ENCODE measurements around the gene FMN2. TPM values are rescaled to one million over a fixed set of nuclear protein-coding genes. Genes with fewer than 3 reads are reported as not detected.

Gene FMN2
- total and polyA plus RNA-seq, 3 donors from 2014 or later, result 3.8 to 8.3 (median 4.3) TPM

GRCh38 chr1:240503036-240503435, 411.4 kb downstream of the FMN2 start:
- TF ChIP-seq, protein P1, sequence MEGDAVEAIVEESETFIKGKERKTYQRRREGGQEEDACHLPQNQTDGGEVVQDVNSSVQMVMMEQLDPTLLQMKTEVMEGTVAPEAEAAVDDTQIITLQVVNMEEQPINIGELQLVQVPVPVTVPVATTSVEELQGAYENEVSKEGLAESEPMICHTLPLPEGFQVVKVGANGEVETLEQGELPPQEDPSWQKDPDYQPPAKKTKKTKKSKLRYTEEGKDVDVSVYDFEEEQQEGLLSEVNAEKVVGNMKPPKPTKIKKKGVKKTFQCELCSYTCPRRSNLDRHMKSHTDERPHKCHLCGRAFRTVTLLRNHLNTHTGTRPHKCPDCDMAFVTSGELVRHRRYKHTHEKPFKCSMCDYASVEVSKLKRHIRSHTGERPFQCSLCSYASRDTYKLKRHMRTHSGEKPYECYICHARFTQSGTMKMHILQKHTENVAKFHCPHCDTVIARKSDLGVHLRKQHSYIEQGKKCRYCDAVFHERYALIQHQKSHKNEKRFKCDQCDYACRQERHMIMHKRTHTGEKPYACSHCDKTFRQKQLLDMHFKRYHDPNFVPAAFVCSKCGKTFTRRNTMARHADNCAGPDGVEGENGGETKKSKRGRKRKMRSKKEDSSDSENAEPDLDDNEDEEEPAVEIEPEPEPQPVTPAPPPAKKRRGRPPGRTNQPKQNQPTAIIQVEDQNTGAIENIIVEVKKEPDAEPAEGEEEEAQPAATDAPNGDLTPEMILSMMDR (IDR thresholded peaks at IDR 0.05), result no peak
- no peak for TF ChIP-seq POLR2A (IDR thresholded peaks at IDR 0.05)
- no peak overlapping the region for H3K27ac ChIP-seq
- H3K4me1 ChIP-seq, result no peaks in the 10 kb centered on the region
- no peaks in the 10 kb centered on the region for H3K27me3 ChIP-seq
- intact Hi-C loops (cut with DNase I; ENCODE audit: low total_unique reads), result no loop called here
- H3K4me3 ChIP-seq, result no peak overlapping the region
- 79 to 83% methylated on average over 4 of the region's 4 CpGs for WGBS, 2 donors
- no peaks in the 10 kb centered on the region for H3K36me3 ChIP-seq (ENCODE audit: low read depth, missing control alignments)
- no peak for DNase-seq
- no peaks in the 10 kb centered on the region for H3K9me3 ChIP-seq

DNA sequence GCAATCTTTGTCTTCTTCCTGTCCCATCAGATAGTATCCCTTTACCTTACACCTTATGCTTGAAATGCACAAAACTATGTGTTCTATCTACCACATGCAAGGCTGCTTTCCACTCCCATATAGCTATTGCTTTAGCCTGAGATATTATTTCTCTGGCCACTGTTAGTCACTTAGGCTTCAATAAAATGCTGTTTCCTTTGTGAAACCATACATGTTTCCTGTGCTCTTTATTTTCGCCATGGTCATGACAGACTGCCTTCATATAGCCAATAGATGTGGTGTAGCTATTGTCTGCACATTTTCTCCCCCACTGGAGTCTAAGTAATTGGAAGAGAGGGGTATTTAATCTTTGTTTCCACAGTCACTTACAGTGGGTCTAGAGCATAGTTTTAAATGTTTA, 411.9 kb downstream of the FMN2 start:
- Histone ChIP-seq H3K27me3 (no peaks in the 10 kb centered on the region), H3K27ac (no peak overlapping the region), H3K4me1 (no peaks in the 10 kb centered on the region), H3K4me3 (no peak overlapping the region), H3K9me3 (no peaks in the 10 kb centered on the region), H3K36me3 (ENCODE audit: low read depth, missing control alignments) (no peaks in the 10 kb centered on the region)
- intact Hi-C loops (cut with DNase I; ENCODE audit: low total_unique reads), result no loop called here
- WGBS, 2 donors, result 0 to 40% methylated on average over 1 of the region's 1 CpG
- no peak for TF ChIP-seq POLR2A (IDR thresholded peaks at IDR 0.05)
- DNase-seq, result no peak

- no peaks in the 10 kb centered on the region for H3K36me3 ChIP-seq (ENCODE audit: low read depth, missing control alignments)
- TF ChIP-seq, protein P1 (IDR thresholded peaks at IDR 0.05), result no peak
- no peak for TF ChIP-seq POLR2A (IDR thresholded peaks at IDR 0.05)
- intact Hi-C loops (cut with DNase I; ENCODE audit: low total_unique reads), result no loop called here
- H3K4me1 ChIP-seq, result no peaks in the 10 kb centered on the region
- DNase-seq, result no peak
- no peaks in the 10 kb centered on the region for H3K27me3 ChIP-seq
- H3K4me3 ChIP-seq, result no peak overlapping the region
- 81 to 82% methylated on average over 4 of the region's 4 CpGs for WGBS, 2 donors
- H3K27ac ChIP-seq, result no peak overlapping the region
- H3K9me3 ChIP-seq, result no peaks in the 10 kb centered on the region
These were observed 414.5 kb downstream of the FMN2 start for GRCh38 chr1:240506176-240506575.

DNA sequence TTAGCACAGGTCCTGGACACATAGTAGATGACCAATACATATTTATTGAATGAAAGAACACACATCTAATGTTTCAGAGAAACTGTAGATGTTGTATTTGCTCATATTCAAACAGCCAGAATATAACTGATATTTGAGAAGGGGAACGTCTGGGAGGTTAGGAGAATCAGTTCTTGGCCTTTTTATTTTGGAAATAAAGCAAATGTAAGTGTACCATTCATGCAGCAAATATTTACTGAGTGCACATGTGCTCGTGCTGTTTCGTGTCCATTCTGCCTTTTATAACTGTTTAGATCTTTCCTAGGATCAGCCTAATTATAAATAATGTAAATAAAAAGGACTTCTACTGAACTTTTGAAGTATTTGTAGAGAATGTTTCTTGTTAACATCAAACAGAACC, 416.5 kb downstream of the FMN2 start:
- no peaks in the 10 kb centered on the region for H3K4me1 ChIP-seq
- WGBS, 2 donors, result 54 to 73% methylated on average over 3 of the region's 3 CpGs

DNA sequence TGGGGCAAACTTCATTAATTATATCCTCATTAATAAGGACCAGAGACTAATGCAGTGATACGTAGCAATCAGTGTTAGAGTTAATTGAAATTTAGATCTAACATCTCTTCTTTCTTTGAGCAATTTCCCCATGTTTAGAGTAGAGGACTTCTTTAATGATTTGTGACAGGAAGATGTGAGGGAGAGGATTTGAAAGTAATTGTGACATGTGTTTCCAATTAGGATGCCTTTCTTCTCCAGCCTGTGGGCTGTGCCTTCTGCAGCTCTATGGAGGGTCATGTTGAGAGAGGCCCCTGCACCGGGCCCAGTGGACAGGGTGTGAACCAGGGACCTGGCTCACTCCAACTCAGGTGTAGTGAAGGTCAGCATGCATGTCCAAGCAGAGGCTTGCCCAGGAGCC, 417.3 kb downstream of the FMN2 start:
- 35 to 38% methylated on average over 2 of the region's 2 CpGs for WGBS, 2 donors
- Histone ChIP-seq H3K27me3 (no peaks in the 10 kb centered on the region), H3K27ac (no peak overlapping the region), H3K36me3 (ENCODE audit: low read depth, missing control alignments) (no peaks in the 10 kb centered on the region), H3K4me3 (no peak overlapping the region), H3K4me1 (no peaks in the 10 kb centered on the region), H3K9me3 (no peaks in the 10 kb centered on the region)
- no peak for TF ChIP-seq POLR2A (IDR thresholded peaks at IDR 0.05)
- TF ChIP-seq, protein P1 (IDR thresholded peaks at IDR 0.05), result no peak
- intact Hi-C loops (cut with DNase I; ENCODE audit: low total_unique reads), result no loop called here
- DNase-seq, result no peak

More for the DNA sequence above, 416.5 kb downstream of the FMN2 start:
- TF ChIP-seq POLR2A (IDR thresholded peaks at IDR 0.05), result no peak
- TF ChIP-seq, protein P1 (IDR thresholded peaks at IDR 0.05), result no peak
- intact Hi-C loops (cut with DNase I; ENCODE audit: low total_unique reads), result no loop called here
- H3K9me3 ChIP-seq, result no peaks in the 10 kb centered on the region
- no peaks in the 10 kb centered on the region for H3K36me3 ChIP-seq (ENCODE audit: low read depth, missing control alignments)
- H3K27ac ChIP-seq, result no peak overlapping the region
- no peaks in the 10 kb centered on the region for H3K27me3 ChIP-seq
- no peak for DNase-seq
- no peak overlapping the region for H3K4me3 ChIP-seq
